GM21526 (cell line): Measurements from ENCODE around the gene ZBTB16.

Source experiments
- ATAC-seq: cut with Tn5 transposase; IDR thresholded peaks from one replicate; pipeline ENCODE4 v1.9.1; 2021; ENCODE audit warnings: moderate library complexity; ENCODE audit not compliant: unreplicated experiment, low FRiP score

ZBTB16 gene

GRCh38 chr11:114221037-114221436, 161.5 kb downstream of the ZBTB16 start:
- ATAC-seq: no peak

- ATAC-seq: no peak
These were observed 166.2 kb downstream of the ZBTB16 start for GRCh38 chr11:114225661-114226060.

- no peak for ATAC-seq
These were observed 166.8 kb downstream of the ZBTB16 start for GRCh38 chr11:114226356-114226755.

- no peak for ATAC-seq
These were observed 169.2 kb downstream of the ZBTB16 start for GRCh38 chr11:114228435-114229411.

- ATAC-seq: no peak
These were observed 170.7 kb downstream of the ZBTB16 start for GRCh38 chr11:114230031-114230704.

- ATAC-seq: no peak
These were observed 173.0 kb downstream of the ZBTB16 start for GRCh38 chr11:114232400-114233059.

GRCh38 chr11:114233755-114234154, 174.2 kb downstream of the ZBTB16 start:
- no peak for ATAC-seq

- no peak for ATAC-seq
These were observed 177.3 kb downstream of the ZBTB16 start for GRCh38 chr11:114236829-114237228.

- ATAC-seq: no peak
These were observed 178.1 kb downstream of the ZBTB16 start for GRCh38 chr11:114237321-114238280.

GRCh38 chr11:114239753-114240161, 180.2 kb downstream of the ZBTB16 start:
- no peak for ATAC-seq

GRCh38 chr11:114242032-114242431, 182.5 kb downstream of the ZBTB16 start:
- no peak for ATAC-seq

- ATAC-seq: no peak
These were observed 184.2 kb downstream of the ZBTB16 start for GRCh38 chr11:114243461-114244372.

GRCh38 chr11:114244726-114245394, 185.3 kb downstream of the ZBTB16 start:
- ATAC-seq: no peak

- ATAC-seq: no peak
These were observed 187.0 kb downstream of the ZBTB16 start for GRCh38 chr11:114246321-114247069.

GRCh38 chr11:114247070-114247789, 187.7 kb downstream of the ZBTB16 start:
- ATAC-seq: no peak

- no peak for ATAC-seq
These were observed 190.7 kb downstream of the ZBTB16 start for GRCh38 chr11:114250180-114250579.
